IPS-15b (cell line): ENCODE data around the gene ADIPOR1.
"Not testable (repeated sequence)": the region's sequence is repeated elsewhere in the genome, so short reads cannot be mapped to it uniquely, and the experiment has no call there.

Source experiments
- H3K27me3 ChIP-seq: one replicate; pipeline ENCODE4 v1.6.1; 2013; ENCODE audit warnings: low read length; ENCODE audit not compliant: control insufficient read depth, insufficient read depth
- H3K36me3 ChIP-seq: one replicate; pipeline ENCODE4 v1.6.1; 2013; ENCODE audit warnings: low read length; ENCODE audit not compliant: control insufficient read depth, insufficient read depth
- H3K4me1 ChIP-seq: one replicate; pipeline ENCODE4 v1.6.1; 2013; ENCODE audit warnings: mild to moderate bottlenecking, low read length; ENCODE audit not compliant: control insufficient read depth, insufficient read depth
- H3K4me3 ChIP-seq: one replicate; pipeline ENCODE4 v1.5.1; 2013; ENCODE audit warnings: low read depth, low read length
- H3K9ac ChIP-seq: one replicate; pipeline ENCODE4 v1.6.1; 2013; ENCODE audit warnings: low read depth, mild to moderate bottlenecking, low read length
- H3K9me3 ChIP-seq: one replicate; pipeline ENCODE4 v1.6.1; 2013; ENCODE audit warnings: mild to moderate bottlenecking, low read length; ENCODE audit not compliant: control insufficient read depth, insufficient read depth

The ADIPOR1 gene

GRCh38 chr1:202952099-202952498 lies 6.0 kb downstream of the ADIPOR1 start:
- Histone ChIP-seq H3K4me3 (no peak overlapping the region), H3K9ac (no peak overlapping the region), H3K36me3 (peaks cover 12% of the 10 kb centered on the region), H3K9me3 (no peaks in the 10 kb centered on the region), H3K4me1 (no peaks in the 10 kb centered on the region), H3K27me3 (no peaks in the 10 kb centered on the region)

- Histone ChIP-seq H3K36me3 (peaks cover 16% of the 10 kb centered on the region), H3K4me1 (no peaks in the 10 kb centered on the region), H3K27me3 (no peaks in the 10 kb centered on the region), H3K9ac (no peak overlapping the region), H3K9me3 (no peaks in the 10 kb centered on the region), H3K4me3 (no peak overlapping the region)
These were observed 6.7 kb downstream of the ADIPOR1 start for GRCh38 chr1:202951437-202951836.

DNA sequence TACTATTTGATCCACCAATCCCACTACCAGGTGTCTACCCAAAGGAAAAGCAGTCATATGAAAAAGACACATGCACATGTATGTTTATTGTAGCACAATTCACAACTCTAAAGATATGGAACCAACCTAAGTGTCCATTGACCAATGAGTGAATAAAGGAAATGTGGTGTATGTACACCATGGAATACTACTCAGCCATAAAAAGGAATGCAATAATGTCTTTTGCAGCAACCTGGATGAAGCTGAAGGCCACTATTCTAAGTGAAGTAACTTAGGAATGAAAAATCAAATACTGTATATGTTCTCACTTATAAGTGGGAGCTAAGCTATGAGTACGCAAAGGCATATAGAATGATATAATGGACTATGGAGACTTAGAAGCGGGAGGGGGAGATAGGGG lies 12.6 kb downstream of the ADIPOR1 start:
- Histone ChIP-seq H3K9ac (no peak overlapping the region), H3K36me3 (peaks cover 51% of the 10 kb centered on the region), H3K27me3 (no peaks in the 10 kb centered on the region), H3K4me1 (no peaks in the 10 kb centered on the region), H3K9me3 (no peaks in the 10 kb centered on the region), H3K4me3 (no peak overlapping the region)

GRCh38 chr1:202944438-202944921 lies 13.6 kb downstream of the ADIPOR1 start:
- Histone ChIP-seq H3K9ac (no peak overlapping the region), H3K9me3 (no peaks in the 10 kb centered on the region), H3K4me1 (no peaks in the 10 kb centered on the region), H3K4me3 (no peak overlapping the region), H3K36me3 (peaks cover 49% of the 10 kb centered on the region), H3K27me3 (no peaks in the 10 kb centered on the region)

- Histone ChIP-seq H3K9me3 (no peaks in the 10 kb centered on the region), H3K4me1 (no peaks in the 10 kb centered on the region), H3K36me3 (peaks cover 43% of the 10 kb centered on the region), H3K27me3 (no peaks in the 10 kb centered on the region), H3K4me3 (no peak overlapping the region), H3K9ac (no peak overlapping the region)
These were observed 15.7 kb downstream of the ADIPOR1 start for GRCh38 chr1:202942426-202942825.

GRCh38 chr1:202941372-202941771 lies 16.7 kb downstream of the ADIPOR1 start:
- Histone ChIP-seq H3K4me1 (no peaks in the 10 kb centered on the region), H3K9me3 (no peaks in the 10 kb centered on the region), H3K27me3 (no peaks in the 10 kb centered on the region), H3K9ac (no peak overlapping the region), H3K36me3 (peaks cover 38% of the 10 kb centered on the region), H3K4me3 (no peak overlapping the region)

GRCh38 chr1:202940561-202940960 lies 17.6 kb downstream of the ADIPOR1 start:
- Histone ChIP-seq H3K9ac (no peak overlapping the region), H3K27me3 (no peaks in the 10 kb centered on the region), H3K4me3 (no peak overlapping the region), H3K4me1 (no peaks in the 10 kb centered on the region), H3K36me3 (peaks cover 35% of the 10 kb centered on the region), H3K9me3 (no peaks in the 10 kb centered on the region)

GRCh38 chr1:202938287-202938925 lies 19.7 kb downstream of the ADIPOR1 start:
- no peak overlapping the region for H3K4me3 ChIP-seq
- H3K27me3 ChIP-seq, result no peaks in the 10 kb centered on the region
- peaks cover 16% of the 10 kb centered on the region for H3K36me3 ChIP-seq
- no peaks in the 10 kb centered on the region for H3K9me3 ChIP-seq
- no peak overlapping the region for H3K9ac ChIP-seq
- H3K4me1 ChIP-seq, result no peaks in the 10 kb centered on the region

GRCh38 chr1:202936409-202936808 lies 21.7 kb downstream of the ADIPOR1 start:
- not testable (repeated sequence) for H3K4me1 ChIP-seq, H3K27me3 ChIP-seq, H3K4me3 ChIP-seq, H3K9ac ChIP-seq, H3K36me3 ChIP-seq, H3K9me3 ChIP-seq

- Histone ChIP-seq H3K36me3 (peaks cover 3% of the 10 kb centered on the region), H3K4me3 (no peak overlapping the region), H3K9me3 (no peaks in the 10 kb centered on the region), H3K4me1 (no peaks in the 10 kb centered on the region), H3K27me3 (no peaks in the 10 kb centered on the region), H3K9ac (no peak overlapping the region)
These were observed 22.3 kb downstream of the ADIPOR1 start for GRCh38 chr1:202935844-202936243.

DNA sequence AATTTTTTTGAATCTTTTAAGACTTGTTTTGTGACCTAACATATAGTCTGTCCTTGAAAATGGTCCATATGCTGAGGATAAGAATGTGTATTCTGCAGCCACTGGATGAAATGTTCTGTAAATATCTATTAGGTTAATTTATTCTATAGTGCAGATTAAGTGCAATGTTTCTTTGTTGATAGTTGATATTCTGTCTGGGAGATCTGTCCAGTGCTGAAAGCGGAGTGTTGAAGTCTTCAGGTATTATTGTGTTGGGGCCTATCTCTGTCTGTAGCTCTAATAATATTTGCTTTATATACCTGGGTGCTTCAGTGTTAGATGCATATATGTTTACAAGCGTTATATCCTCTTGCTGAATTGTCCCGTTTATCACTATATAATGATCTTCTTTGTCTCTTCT lies 23.4 kb downstream of the ADIPOR1 start:
- no peak overlapping the region for H3K4me3 ChIP-seq
- no peak overlapping the region for H3K9ac ChIP-seq
- H3K9me3 ChIP-seq, result no peaks in the 10 kb centered on the region

DNA sequence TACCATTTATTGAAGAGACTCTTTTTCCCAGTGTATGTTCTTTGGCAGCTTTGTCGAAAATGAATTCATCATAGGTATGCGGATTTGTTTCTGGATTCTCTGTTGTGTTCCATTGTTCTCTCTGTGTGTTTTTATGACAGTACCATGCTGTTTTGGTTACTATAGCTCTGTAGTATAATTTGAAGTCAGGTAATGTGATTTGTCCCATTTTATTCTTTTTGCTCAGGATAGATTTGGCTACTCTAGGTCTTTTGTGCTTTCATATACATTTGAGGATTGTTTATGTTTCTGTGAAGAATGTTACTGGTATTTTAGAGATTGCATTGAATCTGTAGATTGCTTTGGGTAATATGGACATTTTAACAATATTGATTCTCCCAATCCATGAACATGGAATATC lies 25.6 kb downstream of the ADIPOR1 start:
- Histone ChIP-seq H3K4me3 (no peak overlapping the region), H3K4me1 (no peaks in the 10 kb centered on the region), H3K36me3 (no peaks in the 10 kb centered on the region), H3K9me3 (no peaks in the 10 kb centered on the region), H3K9ac (no peak overlapping the region), H3K27me3 (no peaks in the 10 kb centered on the region)

More for the DNA sequence above, 23.4 kb downstream of the ADIPOR1 start:
- Histone ChIP-seq H3K27me3 (no peaks in the 10 kb centered on the region), H3K36me3 (no peaks in the 10 kb centered on the region), H3K4me1 (no peaks in the 10 kb centered on the region)
